HG02588 (cell line): Measurements from ENCODE around the gene FARS2.

Source experiments
- ATAC-seq: cut with Tn5 transposase; IDR thresholded peaks from one replicate; pipeline ENCODE4 v1.9.1; 2021; ENCODE audit warnings: mild to moderate bottlenecking, moderate library complexity; ENCODE audit not compliant: unreplicated experiment

The FARS2 gene

GRCh38 chr6:5610640-5611039, 349.3 kb downstream of the FARS2 start:
- ATAC-seq = no peak

- no peak for ATAC-seq
These were observed 355.9 kb downstream of the FARS2 start for GRCh38 chr6:5617179-5617578.

- no peak for ATAC-seq
These were observed 357.9 kb downstream of the FARS2 start for GRCh38 chr6:5619249-5619648.

- no peak for ATAC-seq
These were observed 361.1 kb downstream of the FARS2 start for GRCh38 chr6:5622276-5623005.

GRCh38 chr6:5623769-5624168, 362.5 kb downstream of the FARS2 start:
- no peak for ATAC-seq

GRCh38 chr6:5624256-5624655, 362.9 kb downstream of the FARS2 start:
- no peak for ATAC-seq

GRCh38 chr6:5626727-5627426, 365.6 kb downstream of the FARS2 start:
- ATAC-seq = peak; percentile 77

- no peak for ATAC-seq
These were observed 369.3 kb downstream of the FARS2 start for GRCh38 chr6:5630636-5631035.

- ATAC-seq = no peak
These were observed 371.1 kb downstream of the FARS2 start for GRCh38 chr6:5632348-5632935.

GRCh38 chr6:5634525-5634924, 373.2 kb downstream of the FARS2 start:
- ATAC-seq = no peak

GRCh38 chr6:5636210-5637030, 375.1 kb downstream of the FARS2 start:
- ATAC-seq = no peak

- ATAC-seq = no peak
These were observed 376.4 kb downstream of the FARS2 start for GRCh38 chr6:5637714-5638113.

- ATAC-seq = no peak
These were observed 377.4 kb downstream of the FARS2 start for GRCh38 chr6:5638666-5639065.

- ATAC-seq = no peak
These were observed 377.9 kb downstream of the FARS2 start for GRCh38 chr6:5639193-5639592.

- ATAC-seq = no peak
These were observed 379.3 kb downstream of the FARS2 start for GRCh38 chr6:5640614-5641013.

GRCh38 chr6:5644523-5645185, 383.3 kb downstream of the FARS2 start:
- ATAC-seq = no peak

GRCh38 chr6:5645328-5646290, 384.3 kb downstream of the FARS2 start:
- ATAC-seq = no peak

- no peak for ATAC-seq
These were observed 391.3 kb downstream of the FARS2 start for GRCh38 chr6:5652406-5653137.

GRCh38 chr6:5653801-5654200, 392.5 kb downstream of the FARS2 start:
- ATAC-seq = no peak
